ENCODE data around the gene SLC22A23.

SLC22A23 gene

GRCh38 chr6:3314621-3315467, 142.0 kb downstream of the SLC22A23 start:
- DNase-seq: no peak

DNA sequence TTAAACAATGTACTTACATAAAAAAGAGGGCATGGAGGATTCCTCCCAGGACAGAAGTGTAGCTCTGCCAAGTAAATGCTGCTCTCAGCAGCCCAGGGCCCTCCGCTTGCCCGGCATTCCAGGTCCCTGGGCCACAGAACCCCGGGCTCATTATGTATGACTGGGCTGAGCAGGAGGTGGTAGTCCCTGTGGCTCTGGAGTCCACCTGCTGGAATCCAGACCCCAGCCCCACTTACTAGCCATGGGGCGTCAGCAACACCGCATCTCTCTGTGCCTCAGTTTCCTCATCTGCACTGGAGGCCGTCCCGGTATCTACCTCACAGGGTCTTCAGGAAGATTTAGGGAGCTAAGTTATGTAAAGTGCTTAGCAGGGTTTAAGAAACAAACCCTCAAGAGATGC, 142.7 kb downstream of the SLC22A23 start:
- no peak for DNase-seq

GRCh38 chr6:3312604-3313231, 144.1 kb downstream of the SLC22A23 start:
- no peak for DNase-seq

- no peak for DNase-seq
These were observed 145.0 kb downstream of the SLC22A23 start for GRCh38 chr6:3311826-3312225.

GRCh38 chr6:3310703-3311102, 146.1 kb downstream of the SLC22A23 start:
- no peak for DNase-seq

- DNase-seq: no peak
These were observed 146.8 kb downstream of the SLC22A23 start for GRCh38 chr6:3310051-3310448.

DNA sequence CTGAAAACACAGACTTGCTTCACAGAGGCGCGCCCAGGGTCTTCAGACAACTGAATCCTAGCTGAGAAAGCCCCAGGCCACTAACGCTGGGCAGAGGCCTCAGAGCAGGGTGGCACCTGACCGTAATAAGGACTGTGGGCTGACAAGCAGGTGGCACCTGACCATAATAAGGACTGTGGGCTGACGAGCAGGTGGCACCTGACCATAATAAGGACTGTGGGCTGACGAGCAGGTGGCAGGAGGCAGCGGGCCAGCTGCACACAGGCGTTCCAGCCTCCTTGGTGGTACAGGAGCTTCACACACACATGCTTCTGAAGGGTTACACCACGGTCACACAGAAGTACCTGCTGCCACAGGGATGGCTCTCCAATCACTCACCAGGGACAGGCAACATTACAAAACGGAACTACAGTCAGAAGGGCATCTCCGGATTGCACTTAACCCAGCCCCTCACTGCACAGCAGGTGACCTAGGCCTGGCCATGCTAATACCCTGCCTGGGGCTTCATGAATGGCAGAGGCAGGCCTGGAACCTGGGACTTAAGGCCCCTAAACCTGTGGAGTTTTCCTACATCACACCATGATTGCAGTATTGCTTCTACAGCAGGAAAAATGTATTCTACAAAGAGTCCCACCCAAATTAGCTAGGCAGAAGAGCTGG, 147.3 kb downstream of the SLC22A23 start:
- DNase-seq: no peak

DNA sequence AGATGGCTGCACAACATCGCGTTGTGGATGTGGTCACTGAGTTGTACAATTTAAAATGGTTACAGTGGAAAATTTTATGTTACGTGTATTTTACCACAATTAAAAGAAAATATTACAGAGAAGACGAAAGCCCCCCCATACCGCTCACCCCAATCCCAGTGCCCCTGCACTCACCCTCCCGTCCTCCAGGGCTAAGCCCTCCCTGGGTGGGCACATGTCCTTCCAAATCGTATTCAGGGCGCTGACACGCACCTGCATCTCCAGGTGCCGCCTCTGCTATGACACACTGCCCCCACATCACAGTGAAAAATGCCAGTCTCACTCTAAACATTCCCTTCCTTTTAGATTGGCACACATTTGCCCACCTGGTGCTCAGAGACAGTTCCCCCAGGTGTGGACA, 148.7 kb downstream of the SLC22A23 start:
- no peak for DNase-seq

DNA sequence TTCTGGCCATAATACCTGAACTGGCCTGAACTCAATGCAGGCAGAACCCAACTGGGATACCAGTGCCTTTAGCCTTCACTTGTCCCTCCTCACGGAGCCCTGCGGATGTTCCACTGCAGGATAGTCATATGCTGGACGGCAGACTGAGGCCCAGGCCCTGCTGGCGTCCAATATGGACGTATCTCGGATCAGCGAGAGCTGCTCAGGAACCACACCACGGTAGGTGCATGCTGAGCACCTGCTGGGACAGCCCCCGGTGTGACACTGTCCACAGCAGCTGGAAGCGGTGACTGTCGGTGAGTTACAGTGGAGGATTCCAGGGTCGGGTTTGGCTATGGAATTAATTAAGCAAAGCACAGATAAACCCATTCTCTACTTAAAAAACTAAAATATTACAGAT, 149.4 kb downstream of the SLC22A23 start:
- no peak for DNase-seq

DNA sequence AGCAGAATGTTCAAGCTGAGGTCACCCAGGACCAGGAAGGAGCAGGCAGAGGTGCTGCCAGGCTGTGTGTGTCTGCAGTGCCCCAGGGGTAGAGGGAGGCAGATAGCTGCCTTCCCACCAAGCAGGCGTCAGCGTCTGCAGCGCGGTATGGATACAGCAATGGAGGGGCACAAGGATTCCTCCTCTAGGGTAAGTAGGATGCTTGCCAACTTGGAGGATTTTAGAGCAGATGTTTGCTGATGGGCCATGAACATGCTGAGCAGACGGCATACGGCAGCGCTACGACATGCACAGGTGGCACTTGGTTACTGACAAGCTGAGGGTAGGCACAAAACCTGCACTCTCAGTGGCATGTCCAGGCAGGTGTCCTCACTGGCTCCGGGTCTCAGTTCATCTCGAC, 150.0 kb downstream of the SLC22A23 start:
- no peak for DNase-seq

DNA sequence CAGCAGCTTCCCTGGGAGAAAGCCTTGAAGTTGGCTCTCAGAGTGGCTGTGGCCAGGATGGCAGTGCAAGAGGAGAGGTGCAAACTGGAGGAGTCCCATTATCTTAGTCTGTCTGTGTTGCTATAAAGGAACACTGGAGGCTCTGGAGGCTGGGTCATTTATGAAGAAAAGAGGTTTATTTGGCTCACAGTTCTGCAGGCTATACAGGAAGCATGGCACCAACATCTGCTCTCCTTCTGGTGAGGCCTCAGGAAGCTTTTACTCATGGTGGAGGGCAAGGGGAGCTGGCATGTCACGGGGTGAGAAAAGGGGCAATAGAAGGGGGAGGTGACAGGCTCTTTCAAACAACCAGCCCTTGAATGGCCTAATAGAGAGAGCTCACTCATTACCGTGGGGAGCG, 151.0 kb downstream of the SLC22A23 start:
- no peak for DNase-seq

DNA sequence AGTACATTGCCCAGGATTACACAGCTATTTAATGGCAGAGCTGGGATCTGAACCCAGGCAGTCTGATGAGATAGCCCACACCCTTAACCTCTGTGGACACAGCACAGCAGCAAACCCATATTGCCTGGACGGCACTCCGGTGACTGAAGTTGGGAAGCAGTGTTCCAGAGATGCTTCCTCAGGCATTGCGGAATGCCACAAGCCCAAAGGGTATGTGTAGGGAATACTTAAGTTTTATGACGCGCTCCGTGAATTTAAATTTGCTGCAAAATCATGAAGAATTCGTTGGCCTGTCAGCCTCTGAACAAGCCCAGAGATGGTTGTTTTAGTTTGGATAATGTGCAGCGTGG, 151.7 kb downstream of the SLC22A23 start:
- no peak for DNase-seq

DNA sequence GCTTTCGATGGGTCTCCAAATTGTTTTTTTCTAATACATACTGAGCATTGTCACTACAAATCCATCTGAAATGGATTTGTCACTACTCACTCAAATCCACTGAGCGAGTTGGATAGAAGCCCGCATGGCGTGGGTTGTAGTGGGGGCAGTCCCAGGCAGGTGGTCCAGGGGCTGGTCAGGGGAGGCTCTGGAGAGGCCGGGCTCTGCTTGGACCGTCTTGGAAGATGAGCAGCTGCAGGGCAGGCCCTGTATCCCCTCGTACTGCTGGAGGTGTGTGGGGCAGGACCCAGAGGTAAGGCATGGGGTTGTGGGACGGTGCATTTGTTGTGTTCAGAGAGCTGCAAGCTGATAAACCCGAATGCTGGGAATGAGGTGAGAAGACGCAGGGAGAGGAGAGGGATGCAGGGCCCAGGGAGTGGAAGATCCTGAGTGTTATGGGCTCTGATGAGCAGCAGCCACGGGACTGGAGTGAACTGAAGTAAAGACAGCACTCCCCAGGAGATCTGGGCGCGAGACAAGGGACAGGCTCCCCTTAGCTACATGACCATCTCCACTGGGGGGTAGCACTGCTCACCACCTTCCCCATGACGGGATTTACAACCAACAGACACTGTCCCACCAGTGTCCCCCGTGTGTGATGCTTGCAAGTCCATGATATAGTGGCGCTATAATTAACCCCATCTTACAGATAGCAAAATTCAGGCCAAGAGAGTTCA, 152.2 kb downstream of the SLC22A23 start:
- no peak for DNase-seq

- no peak for DNase-seq
These were observed 152.9 kb downstream of the SLC22A23 start for GRCh38 chr6:3303795-3304411.

DNA sequence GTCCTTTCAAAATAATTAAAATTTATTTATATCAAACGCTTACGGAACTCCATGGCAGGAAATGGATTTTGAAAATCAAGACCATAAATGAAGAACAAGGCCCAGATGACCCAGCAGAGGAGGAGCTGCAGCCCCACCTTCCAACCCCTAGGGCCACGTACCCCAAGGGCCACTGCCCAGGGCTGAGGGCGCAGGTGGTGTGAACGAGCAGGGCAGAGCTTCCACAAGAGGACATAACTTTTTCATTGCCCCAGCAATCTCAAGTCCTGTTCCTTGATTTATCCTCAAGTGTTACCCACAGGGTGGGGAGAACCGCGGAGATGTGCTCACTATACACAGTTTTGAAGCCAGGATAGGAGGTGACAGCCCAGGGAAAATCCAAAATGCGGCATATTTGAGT, 155.3 kb downstream of the SLC22A23 start:
- DNase-seq: no peak

- no peak for DNase-seq
These were observed 157.6 kb downstream of the SLC22A23 start for GRCh38 chr6:3299221-3299620.

DNA sequence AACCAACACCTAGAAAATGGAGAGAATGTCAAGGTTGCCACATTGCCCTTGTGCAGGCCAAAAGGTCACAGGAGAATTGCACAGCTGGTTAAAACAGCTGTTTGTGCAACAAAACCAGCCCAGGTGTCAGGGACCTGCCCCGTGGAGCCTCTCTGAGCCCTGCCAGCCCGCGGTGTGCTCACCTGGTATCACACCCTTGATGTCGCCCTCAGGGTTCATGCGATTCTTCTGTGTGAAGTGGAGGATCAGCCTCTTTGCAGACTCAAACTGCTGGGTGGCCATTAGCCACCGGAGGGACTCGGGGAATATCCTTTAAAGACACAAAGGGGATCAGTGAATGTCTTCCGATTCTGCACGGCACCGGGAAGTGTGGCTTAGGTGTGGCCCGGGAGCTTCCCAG, 158.9 kb downstream of the SLC22A23 start:
- DNase-seq: no peak

DNA sequence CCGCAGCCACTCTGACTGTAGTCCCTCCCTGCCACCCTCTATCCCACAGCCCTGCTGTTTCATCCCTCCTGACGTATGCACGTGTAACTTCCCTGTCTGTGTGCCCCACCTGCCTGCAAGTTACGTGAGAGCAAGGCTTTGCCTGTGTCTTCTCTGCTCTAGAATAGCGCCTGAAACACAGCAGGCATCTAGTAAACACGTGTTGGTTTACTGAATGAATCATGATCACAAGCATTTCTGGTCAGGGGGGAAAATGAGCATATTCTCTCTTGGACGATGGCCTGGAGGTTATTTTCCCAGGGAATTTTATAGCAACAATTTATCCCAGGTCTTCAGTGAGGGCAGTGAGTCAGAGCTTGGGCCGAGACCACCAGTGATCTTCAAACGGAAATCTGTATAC, 159.8 kb downstream of the SLC22A23 start:
- DNase-seq: no peak

DNA sequence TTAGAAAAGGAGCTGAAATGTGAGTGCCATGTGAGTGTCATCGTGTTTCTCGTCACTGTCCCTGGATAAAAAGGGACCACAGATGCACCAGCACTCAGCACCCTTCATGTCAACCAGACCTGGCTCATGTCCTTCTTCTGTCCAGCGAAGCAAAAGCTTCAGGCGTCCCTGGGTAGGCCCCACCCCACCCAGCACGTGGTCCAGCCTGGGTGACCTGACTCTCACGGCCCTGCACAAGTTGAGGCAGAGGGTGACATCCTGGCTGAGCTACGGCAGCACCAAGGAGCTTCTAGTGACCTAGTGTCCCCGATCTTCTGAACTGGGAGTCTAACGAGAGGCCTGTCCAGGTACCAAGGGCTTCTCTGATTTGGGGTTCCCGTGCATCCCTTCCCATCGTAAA, 160.3 kb downstream of the SLC22A23 start:
- no peak for DNase-seq

GRCh38 chr6:3296078-3296477, 160.8 kb downstream of the SLC22A23 start:
- no peak for DNase-seq

DNA sequence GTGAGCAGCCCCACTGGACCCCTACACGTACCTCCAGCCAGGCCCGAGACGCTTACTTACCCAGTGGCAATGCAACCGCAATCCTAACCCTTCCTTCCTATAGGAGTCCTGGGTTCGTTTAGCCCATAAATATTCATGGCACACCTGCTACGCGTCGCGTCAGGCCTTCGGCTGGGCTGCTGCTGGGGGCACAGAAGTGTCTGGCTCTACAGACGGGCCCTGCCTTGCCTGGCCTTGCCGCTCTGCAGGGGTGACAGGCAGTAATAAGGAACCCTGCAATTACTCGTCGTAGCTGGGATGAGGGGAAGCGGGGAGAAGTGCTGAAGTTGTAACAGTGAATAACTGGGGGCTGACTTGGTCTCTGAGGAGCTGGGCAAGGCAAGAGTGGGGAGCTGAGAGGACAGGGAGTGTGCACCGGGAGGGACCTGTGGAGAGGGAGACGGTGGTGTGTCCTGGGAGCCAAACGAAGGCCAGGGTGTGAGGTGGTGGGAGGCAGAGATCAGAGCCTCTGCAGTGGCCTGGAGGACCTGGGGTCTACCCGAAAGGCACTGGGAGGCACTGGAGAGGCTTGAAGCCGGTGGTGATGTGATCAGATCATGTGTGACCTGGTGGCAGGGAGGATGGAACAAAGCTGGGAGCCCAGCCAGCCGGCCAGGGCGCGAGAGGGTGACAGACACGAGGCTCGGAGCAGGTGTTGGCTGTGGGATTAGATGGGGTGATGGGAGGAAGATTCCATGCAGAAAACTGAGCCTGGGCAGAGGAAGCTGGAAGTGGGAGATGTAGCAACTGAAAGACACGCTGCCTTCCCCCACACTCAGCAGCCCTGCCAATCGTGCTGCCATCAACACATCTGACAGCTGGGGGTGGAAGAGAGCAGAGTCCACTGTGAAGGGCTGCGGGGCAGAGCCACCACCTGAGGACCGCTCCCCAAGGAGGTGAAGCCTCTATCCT, 161.7 kb downstream of the SLC22A23 start:
- DNase-seq: no peak

DNA sequence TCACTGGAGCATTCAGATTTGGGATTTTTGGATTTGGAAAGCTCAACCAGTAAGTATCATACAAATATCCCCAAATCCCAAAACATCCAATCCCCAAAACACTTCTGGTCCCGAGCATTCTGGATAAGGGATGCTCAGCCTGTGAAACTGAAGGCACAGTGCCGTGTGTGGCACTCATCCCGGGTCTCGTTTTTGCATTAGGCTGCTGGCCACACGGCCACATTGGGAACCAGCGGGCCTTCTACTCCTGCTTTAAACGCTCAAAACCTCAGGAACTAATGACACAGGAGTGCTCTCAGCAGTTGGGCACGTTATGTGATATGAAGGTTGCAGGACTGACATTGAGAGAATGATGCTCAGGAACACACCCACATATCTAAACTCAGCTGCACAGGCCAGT, 162.5 kb downstream of the SLC22A23 start:
- no peak for DNase-seq
